H1 (cell line): ENCODE results near the gene DEUP1. TPM values are rescaled to one million over a fixed set of nuclear protein-coding genes. Genes with fewer than 3 reads are reported as not detected.

Source experiments
- CTCF ChIA-PET: fragments of 300-600 bp; sonication (Branson Sonifier 250); formaldehyde crosslinking; loops from one replicate; lab custom pipeline; 2021; ENCODE audit not compliant: partially characterized antibody; lab: Charles Lee
- POLR2A ChIA-PET: fragments of 300-600 bp; sonication (Branson Sonifier 250); formaldehyde crosslinking; loops from one replicate; lab custom pipeline; 2021; ENCODE audit warnings: inconsistent platforms; ENCODE audit not compliant: partially characterized antibody; lab: Charles Lee
- DNase-seq, 2 experiments: peaks; one replicate each; pipeline versions ENCODE4 v3.0.0 to v3.0.0-alpha.2; 2010 to 2022; ENCODE audit warnings: low spot score in 2 of 2, low read depth in 1 of 2, mixed read lengths in 1 of 2
- FAIRE-seq: peaks from 2 replicates; lab custom pipeline; 2011; peaks lifted over from hg19 to GRCh38; lab: Jason Lieb, UNC
- H2AFZ ChIP-seq: 2 replicates; pipeline ENCODE4 v1.8.1; 2012; ENCODE audit warnings: low read length, inconsistent platforms
- H2AK5ac ChIP-seq: 2 replicates; pipeline ENCODE4 v1.6.1; 2013; ENCODE audit warnings: low read depth, low read length
- H2BK120ac ChIP-seq: replicated peaks from 2 replicates; pipeline ENCODE3; 2013; ENCODE audit warnings: low read depth, low read length, inconsistent platforms
- H2BK12ac ChIP-seq: 2 replicates; pipeline ENCODE4 v1.6.1; 2013; ENCODE audit warnings: low read depth, low read length
- H2BK15ac ChIP-seq: 2 replicates; pipeline ENCODE4 v1.6.1; 2013; ENCODE audit warnings: low read length
- H2BK20ac ChIP-seq: 2 replicates; pipeline ENCODE4 v1.6.1; 2013; ENCODE audit warnings: low read length
- H2BK5ac ChIP-seq: 2 replicates; pipeline ENCODE4 v1.6.1; 2013; ENCODE audit warnings: low read depth, low read length
- H3K14ac ChIP-seq: 2 replicates; pipeline ENCODE4 v1.6.1; 2013; ENCODE audit warnings: inconsistent platforms; ENCODE audit not compliant: insufficient read length
- H3K18ac ChIP-seq: 2 replicates; pipeline ENCODE4 v1.6.1; 2013; ENCODE audit warnings: low read length; ENCODE audit errors: extremely low read depth
- H3K23ac ChIP-seq: 2 replicates; pipeline ENCODE4 v1.6.1; 2013; ENCODE audit warnings: inconsistent platforms; ENCODE audit not compliant: insufficient read length
- H3K23me2 ChIP-seq: 2 replicates; pipeline ENCODE4 v1.6.1; 2013; ENCODE audit warnings: low read depth, low read length
- H3K27ac ChIP-seq: 2 replicates; pipeline ENCODE4 v1.6.1; 2011; ENCODE audit warnings: low read depth, low read length, inconsistent platforms
- H3K27me3 ChIP-seq, 4 experiments: replicated peaks in 1 of 4; 1 replicate in 1 of 4; 2 replicates in 3 of 4; pipeline versions ENCODE4 v1.6.1 to v1.8.1; 2011 to 2013; ENCODE audit warnings: low read length in 3 of 4, mild to moderate bottlenecking in 3 of 4, inconsistent platforms in 2 of 4, mixed read lengths in 2 of 4, moderate library complexity in 1 of 4; ENCODE audit not compliant: control insufficient read depth in 3 of 4, insufficient read depth in 3 of 4; ENCODE audit errors: extremely low read depth in 1 of 4
- H3K36me3 ChIP-seq, 4 experiments: 2 replicates each; pipeline versions ENCODE4 v1.6.1 to v1.8.1; 2011 to 2013; ENCODE audit warnings: mild to moderate bottlenecking in 4 of 4, low read length in 3 of 4, moderate library complexity in 2 of 4, control low read depth in 1 of 4, inconsistent platforms in 1 of 4; ENCODE audit not compliant: insufficient read depth in 4 of 4, control insufficient read depth in 2 of 4
- H3K4ac ChIP-seq: replicated peaks from 2 replicates; pipeline ENCODE3; 2013; ENCODE audit warnings: low read length, low read depth, mixed read lengths, inconsistent platforms; ENCODE audit not compliant: insufficient read length
- H3K4me1 ChIP-seq, 4 experiments: replicated peaks in 1 of 4; 1 replicate in 1 of 4; 2 replicates in 3 of 4; pipeline versions ENCODE4 v1.6.1 to v1.8.1; 2011 to 2013; ENCODE audit warnings: low read length in 3 of 4, inconsistent platforms in 2 of 4, mixed read lengths in 1 of 4; ENCODE audit not compliant: insufficient read depth in 4 of 4, control insufficient read depth in 3 of 4
- H3K4me2 ChIP-seq, 2 experiments: 2 replicates each; pipeline versions ENCODE4 v1.6.1 to v1.8.1; 2011 to 2013; ENCODE audit warnings: low read depth in 2 of 2, low read length in 2 of 2, control low read depth in 1 of 2, inconsistent platforms in 1 of 2, mild to moderate bottlenecking in 1 of 2; ENCODE audit not compliant: insufficient read depth in 1 of 2
- H3K4me3 ChIP-seq, 4 experiments: fragments of 200-600, 300-600 bp in 1 of 4; sonication (generic), shearing (Covaris generic), sonication (Bioruptor Twin) in 1 of 4; 2 replicates each; pipeline versions ENCODE4 v1.5.1 to v1.8.1; 2011 to 2016; ENCODE audit warnings: low read length in 4 of 4, low read depth in 3 of 4, control low read depth in 2 of 4, inconsistent platforms in 2 of 4, mild to moderate bottlenecking in 2 of 4, mixed read lengths in 1 of 4, moderate library complexity in 1 of 4; ENCODE audit not compliant: insufficient read depth in 2 of 4; ENCODE audit errors: extremely low read depth in 1 of 4
- H3K56ac ChIP-seq: replicated peaks from 2 replicates; pipeline ENCODE3; 2013; ENCODE audit warnings: low read depth, mild to moderate bottlenecking, mixed read lengths, low read length, inconsistent platforms; ENCODE audit not compliant: insufficient read length
- H3K79me1 ChIP-seq: 2 replicates; pipeline ENCODE4 v1.6.1; 2013; ENCODE audit warnings: low read depth, low read length, control low read depth
- H3K79me2 ChIP-seq, 2 experiments: 2 replicates each; pipeline versions ENCODE4 v1.6.1 to v1.8.1; 2012 to 2013; ENCODE audit warnings: low read length in 2 of 2, mild to moderate bottlenecking in 2 of 2, inconsistent platforms in 1 of 2; ENCODE audit not compliant: insufficient read depth in 2 of 2, control insufficient read depth in 1 of 2
- H3K9ac ChIP-seq, 4 experiments: replicated peaks in 1 of 4; 1 replicate in 1 of 4; 2 replicates in 3 of 4; pipeline versions ENCODE4 v1.6.1 to v1.8.1; 2011 to 2013; ENCODE audit warnings: low read depth in 3 of 4, low read length in 3 of 4, control low read depth in 2 of 4, mild to moderate bottlenecking in 2 of 4, moderate library complexity in 2 of 4, inconsistent platforms in 1 of 4; ENCODE audit errors: extremely low read depth in 1 of 4
- H3K9me3 ChIP-seq, 2 experiments: 2 replicates each; pipeline versions ENCODE4 v1.6.1 to v1.8.1; 2012 to 2013; ENCODE audit warnings: mild to moderate bottlenecking in 2 of 2, moderate library complexity in 2 of 2, control low read depth in 1 of 2, inconsistent platforms in 1 of 2, low read depth in 1 of 2, low read length in 1 of 2, mixed read lengths in 1 of 2; ENCODE audit not compliant: insufficient read depth in 2 of 2
- H4K20me1 ChIP-seq, 2 experiments: replicated peaks in 1 of 2; 2 replicates each; pipeline versions ENCODE3 to v1.8.1; 2011 to 2013; ENCODE audit warnings: inconsistent platforms in 2 of 2, low read length in 2 of 2, mild to moderate bottlenecking in 1 of 2; ENCODE audit not compliant: insufficient read depth in 2 of 2, control insufficient read depth in 1 of 2
- H4K5ac ChIP-seq: 2 replicates; pipeline ENCODE4 v1.6.1; 2013; ENCODE audit warnings: low read length, low read depth, mixed read lengths, inconsistent platforms; ENCODE audit not compliant: insufficient read length
- H4K8ac ChIP-seq: 2 replicates; pipeline ENCODE4 v1.8.0; 2013; ENCODE audit warnings: mild to moderate bottlenecking, moderate library complexity, low read length, inconsistent platforms; ENCODE audit not compliant: insufficient read depth; ENCODE audit errors: extremely low read depth
- H4K91ac ChIP-seq: replicated peaks from 2 replicates; pipeline ENCODE3; 2013; ENCODE audit warnings: low read length, mixed read lengths, inconsistent platforms; ENCODE audit not compliant: insufficient read length
- EP300 ChIP-seq, 2 experiments: IDR thresholded peaks; 1 replicate in 1 of 2; 2 replicates in 1 of 2; pipeline ENCODE4 v1.6.1; 2011 to 2012; ENCODE audit warnings: low read depth in 2 of 2, low read length in 2 of 2, mild to moderate bottlenecking in 2 of 2, borderline replicate concordance in 1 of 2, inconsistent platforms in 1 of 2, moderate library complexity in 1 of 2
- SIRT6 ChIP-seq: IDR thresholded peaks from one replicate; pipeline ENCODE4 v1.7.1; 2012; ENCODE audit warnings: low read length, inconsistent platforms
- WGBS, 2 experiments: shearing (Covaris generic) in 1 of 2; methylation state at CpG; one replicate each; pipeline versions ENCODE4 v1.1.6 to v1.1.7; 2013 to 2015; ENCODE audit warnings: low lambda C conversion rate in 2 of 2, mixed read lengths in 2 of 2, inconsistent platforms in 1 of 2, low coverage in 1 of 2, missing lambda C conversion rate in 1 of 2; ENCODE audit not compliant: insufficient replicate concordance in 2 of 2, insufficient coverage in 1 of 2, insufficient read length in 1 of 2; ENCODE audit errors: extremely low coverage in 1 of 2, missing lambda C conversion rate in 1 of 2; 5-methylcytosine and 5-hydroxymethylcytosine counted together
- polyA plus RNA-seq, 7 experiments: library from polyadenylated mRNA; depleted of rRNA in 3 of 7; stranded (reverse) in 5 of 7; unstranded in 2 of 7; fragments of >200 nt in 5 of 7; fragments of 200-250 nt in 2 of 7; gene quantifications; 1 replicate in 5 of 7; 2 replicates in 1 of 7; 4 replicates in 1 of 7; pipeline versions ENCODE4 v1.2.1 to v1.2.3, GENCODE V29; 2011 to 2013; ENCODE audit warnings: missing spikeins in 2 of 7, mixed read lengths in 2 of 7
- total RNA-seq: library from RNA; stranded (reverse); fragmentation: NEBNext Ultra II Directional; extraction: Animal tissue kit (Norgen Biotek cat#: 25700); gene quantifications from 2 replicates; pipeline ENCODE4 v1.2.1, GENCODE V29; 2021

DEUP1 gene
- total and polyA plus RNA-seq, 2 of the 8 experiments (the other 6 are each of a cell fraction or from before 2014, with no cell fraction given), result 0.45 TPM; not detected in 1

- H3K23ac ChIP-seq, result no peak overlapping the region
- H2BK12ac ChIP-seq, result no peak overlapping the region
- H3K4me1 ChIP-seq, result no peaks in the 10 kb centered on the region; a peak in 1 of 7 replicates
- no peak overlapping the region for H3K9ac ChIP-seq
- no peak overlapping the region for H3K18ac ChIP-seq
- H4K5ac ChIP-seq, result no peak overlapping the region
- H2BK20ac ChIP-seq, result no peak overlapping the region
- no peaks in the 10 kb centered on the region for H3K36me3 ChIP-seq
- no peak overlapping the region for H2BK5ac ChIP-seq
- H3K4me3 ChIP-seq, result no peak overlapping the region
- H4K20me1 ChIP-seq, result no peaks in the 10 kb centered on the region
- no peaks in the 10 kb centered on the region for H3K79me1 ChIP-seq
- no peak overlapping the region for H3K27ac ChIP-seq
- no peak overlapping the region for H3K56ac ChIP-seq
- H2BK120ac ChIP-seq, result no peak overlapping the region
- FAIRE-seq, result no peak
- H3K4ac ChIP-seq, result no peak overlapping the region
- 94% methylated on average over 4 of the region's 4 CpGs; no CpG with 5 or more reads in 1 of the 2 experiments for WGBS, 2 experiments
- H3K79me2 ChIP-seq, result no peaks in the 10 kb centered on the region
- H4K8ac ChIP-seq, result no peak overlapping the region
- H3K23me2 ChIP-seq, result no peaks in the 10 kb centered on the region
- POLR2A ChIA-PET, result no interaction called here
- H2AK5ac ChIP-seq, result no peak overlapping the region
- DNase-seq, result no peak
- H3K14ac ChIP-seq, result no peak overlapping the region
- H4K91ac ChIP-seq, result no peak overlapping the region
- no peaks in the 10 kb centered on the region for H3K9me3 ChIP-seq
- TF ChIP-seq SIRT6 (no peak), EP300 (IDR thresholded peaks at IDR 0.05; ENCODE audit: borderline replicate concordance in 1 of 2, low read depth in 2 of 2, low read length in 2 of 2) (no peak)
- no peak overlapping the region for H2AFZ ChIP-seq
- CTCF ChIA-PET, result interaction anchor here (0.6 to 1.8 kb wide), 2 partner anchors 62 to 100 kb away, joined by 3 to 4 read pairs; no protein-coding TSS in a partner anchor
- H3K27me3 ChIP-seq, result peaks cover 0 to 1% (median 0%) of the 10 kb centered on the region in 4 experiments; a peak in 1 of 7 replicates
- no peak overlapping the region for H2BK15ac ChIP-seq
- H3K4me2 ChIP-seq, result no peak overlapping the region
Measured at GRCh38 chr11:93295921-93296575, 34.5 kb upstream of the DEUP1 start.
